ENCODE measurements around the gene SLC10A3.

The SLC10A3 gene

GRCh38 chrX:154477891-154478477 is 12.4 kb downstream of the SLC10A3 start:
- DNase-seq = no peak
- no peak overlapping the region for H3K27ac ChIP-seq
- in situ Hi-C loops (cut with HindIII; ENCODE audit: low pct_ligation_motif_present, low sequenced_read_pairs) = no loop called here

GRCh38 chrX:154476821-154477220 is 13.6 kb downstream of the SLC10A3 start:
- no peak for TF ChIP-seq CTCF (IDR thresholded peaks at IDR 0.05; ENCODE audit: low read depth, low read length, missing control alignments)
- no peak for DNase-seq
- Histone ChIP-seq H3K36me3 (replicated peaks) (peaks cover 4% of the 10 kb centered on the region), H3K27ac (no peak overlapping the region), H3K27me3 (replicated peaks) (no peaks in the 10 kb centered on the region), H3K4me3 (ENCODE audit: low read depth, low read length) (no peak overlapping the region)
- in situ Hi-C loops (cut with HindIII; ENCODE audit: low pct_ligation_motif_present, low sequenced_read_pairs) = no loop called here

More at GRCh38 chrX:154477891-154478477, 12.4 kb downstream of the SLC10A3 start:
- no peak for TF ChIP-seq CTCF (IDR thresholded peaks at IDR 0.05; ENCODE audit: low read depth, low read length, missing control alignments)
- H3K36me3 ChIP-seq (replicated peaks) = peaks cover 3% of the 10 kb centered on the region
- H3K4me3 ChIP-seq (ENCODE audit: low read depth, low read length) = peak overlapping the region; percentile 51
- no peaks in the 10 kb centered on the region for H3K27me3 ChIP-seq (replicated peaks)

- TF ChIP-seq CTCF (IDR thresholded peaks at IDR 0.05; ENCODE audit: low read depth, low read length, missing control alignments) = no peak
- in situ Hi-C loops (cut with HindIII; ENCODE audit: low pct_ligation_motif_present, low sequenced_read_pairs) = no loop called here
Measured at GRCh38 chrX:154473683-154474082, 16.7 kb downstream of the SLC10A3 start.

GRCh38 chrX:154472685-154473632 is 17.5 kb downstream of the SLC10A3 start:
- in situ Hi-C loops (cut with HindIII; ENCODE audit: low pct_ligation_motif_present, low sequenced_read_pairs) = no loop called here
- no peak overlapping the region for H3K4me3 ChIP-seq (ENCODE audit: low read depth, low read length)
- no peak for DNase-seq
- H3K27ac ChIP-seq = no peak overlapping the region
- H3K27me3 ChIP-seq (replicated peaks) = no peaks in the 10 kb centered on the region
- TF ChIP-seq CTCF (IDR thresholded peaks at IDR 0.05; ENCODE audit: low read depth, low read length, missing control alignments) = no peak
- peaks cover 10% of the 10 kb centered on the region for H3K36me3 ChIP-seq (replicated peaks)

More at GRCh38 chrX:154473683-154474082, 16.7 kb downstream of the SLC10A3 start:
- H3K27ac ChIP-seq = no peak overlapping the region
- peaks cover 10% of the 10 kb centered on the region for H3K36me3 ChIP-seq (replicated peaks)
- no peaks in the 10 kb centered on the region for H3K27me3 ChIP-seq (replicated peaks)
- no peak for DNase-seq
- no peak overlapping the region for H3K4me3 ChIP-seq (ENCODE audit: low read depth, low read length)

GRCh38 chrX:154471839-154472684 is 18.4 kb downstream of the SLC10A3 start:
- peaks cover 10% of the 10 kb centered on the region for H3K36me3 ChIP-seq (replicated peaks)
- no peaks in the 10 kb centered on the region for H3K27me3 ChIP-seq (replicated peaks)
- H3K4me3 ChIP-seq (ENCODE audit: low read depth, low read length) = no peak overlapping the region
- no peak for DNase-seq
- no peak overlapping the region for H3K27ac ChIP-seq
- in situ Hi-C loops (cut with HindIII; ENCODE audit: low pct_ligation_motif_present, low sequenced_read_pairs) = no loop called here
- no peak for TF ChIP-seq CTCF (IDR thresholded peaks at IDR 0.05; ENCODE audit: low read depth, low read length, missing control alignments)

Measured in brain microvascular endothelial cell (primary cell).